ENCODE results near the gene FBLN1. TPM values are rescaled to one million over a fixed set of nuclear protein-coding genes. Genes with fewer than 3 reads are reported as not detected.

FBLN1 gene
- total RNA-seq, 1 experiment from 2014 or later: 37.6 TPM

DNA sequence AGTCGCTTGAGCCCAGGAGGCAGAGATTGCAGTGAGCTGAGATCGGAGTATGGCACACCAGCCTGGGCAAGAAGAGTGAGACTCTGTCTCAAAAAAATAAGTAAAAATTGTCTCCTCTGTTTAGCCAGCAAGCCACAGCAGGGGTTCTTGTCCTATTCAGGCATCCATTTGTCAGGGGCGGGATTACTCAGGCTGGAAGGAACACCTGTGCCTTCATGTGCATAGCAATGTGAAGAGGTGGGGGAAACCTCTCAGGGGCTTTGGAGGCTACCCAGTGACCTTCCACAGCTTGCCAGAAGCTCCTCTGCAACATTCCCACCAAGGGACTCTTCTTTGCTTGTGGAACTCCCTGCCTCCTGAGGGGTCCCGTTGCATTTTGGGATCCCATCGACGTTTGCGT is 63.3 kb downstream of the FBLN1 start:
- DNase-seq (ENCODE audit: low read depth): no peak

DNA sequence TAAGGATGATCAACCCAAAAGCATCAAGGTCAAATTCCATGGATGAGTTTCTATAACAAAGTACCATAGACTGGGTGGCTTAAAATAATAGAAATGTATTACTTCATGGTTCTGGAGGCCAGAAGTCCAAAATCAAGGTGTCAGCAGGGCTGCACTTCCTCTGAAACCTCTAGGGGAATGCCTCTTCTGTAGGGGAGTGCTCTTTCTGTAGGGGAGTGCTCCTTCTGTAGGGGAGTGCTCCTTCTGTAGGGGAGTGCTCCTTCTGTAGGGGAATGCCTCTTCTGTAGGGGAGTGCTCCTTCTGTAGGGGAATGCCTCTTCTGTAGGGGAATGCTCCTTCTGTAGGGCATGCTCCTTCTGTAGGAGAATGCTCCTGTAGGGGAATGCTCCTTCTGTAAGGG is 65.5 kb downstream of the FBLN1 start:
- no peak for DNase-seq (ENCODE audit: low read depth)

DNA sequence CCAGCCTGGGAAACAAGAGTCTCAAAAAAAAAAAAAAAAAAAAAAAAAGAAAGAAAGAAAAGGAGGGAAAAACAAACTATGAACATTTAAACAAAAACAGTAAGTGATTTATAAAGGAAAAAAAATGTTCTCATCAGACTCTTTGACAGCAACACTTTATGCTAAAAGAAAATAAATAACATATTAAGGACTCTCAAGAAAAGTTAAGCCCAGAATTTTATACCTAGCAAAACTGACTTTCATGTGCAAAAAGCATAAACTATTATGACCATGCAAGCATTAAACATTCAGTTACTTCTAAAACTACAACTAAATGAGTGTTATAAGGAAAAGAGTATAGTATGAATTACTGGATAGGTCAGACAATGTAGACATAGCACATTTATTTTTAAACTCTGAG is 68.4 kb downstream of the FBLN1 start:
- no peak for DNase-seq (ENCODE audit: low read depth)

DNA sequence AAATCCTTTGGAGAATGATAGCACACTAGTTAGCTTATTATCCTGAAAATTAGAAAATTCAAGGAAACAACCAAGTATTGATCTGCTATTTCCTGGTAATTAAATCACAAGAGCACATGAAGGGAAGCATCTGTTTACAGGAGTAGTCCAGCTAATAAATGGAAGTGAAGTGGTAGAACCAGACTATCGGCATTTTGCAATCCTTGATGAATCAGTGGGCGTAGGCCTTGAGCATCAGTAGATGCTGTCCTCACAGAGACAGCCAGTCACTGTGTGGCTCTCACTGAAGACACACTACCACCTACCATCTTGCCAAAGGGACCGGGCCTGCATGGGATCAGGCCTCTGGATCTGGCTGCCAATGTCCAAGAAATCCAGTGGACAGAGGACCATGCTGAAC is 69.8 kb downstream of the FBLN1 start:
- DNase-seq (ENCODE audit: low read depth): no peak

DNA sequence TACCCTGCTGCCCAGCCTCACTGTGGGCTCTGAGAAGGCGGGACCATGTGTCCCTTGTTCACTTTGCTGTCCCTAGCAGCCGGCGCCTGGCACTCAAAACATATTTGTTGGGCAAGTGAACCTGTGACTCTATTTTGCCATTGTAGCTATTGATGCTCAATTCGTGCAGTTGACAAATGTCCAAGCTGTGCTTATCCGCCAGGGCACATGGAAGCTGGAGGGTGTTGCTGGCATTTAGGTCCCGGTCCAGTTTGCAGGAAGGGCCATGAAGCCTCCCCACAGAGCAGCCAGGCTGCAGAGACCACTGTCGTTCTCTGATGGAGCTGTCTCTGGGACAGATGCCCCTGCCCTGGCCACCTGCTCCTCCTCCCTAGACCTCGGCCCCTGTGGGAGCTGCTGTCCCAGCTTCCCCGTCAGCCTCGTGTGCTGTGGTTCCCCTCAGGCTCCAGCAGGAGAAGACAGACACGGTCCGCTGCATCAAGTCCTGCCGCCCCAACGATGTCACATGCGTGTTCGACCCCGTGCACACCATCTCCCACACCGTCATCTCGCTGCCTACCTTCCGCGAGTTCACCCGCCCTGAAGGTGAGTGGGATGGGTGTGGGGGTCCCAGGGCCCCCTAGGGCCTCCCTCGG is 71.5 kb downstream of the FBLN1 start:
- no peak for DNase-seq (ENCODE audit: low read depth)

DNA sequence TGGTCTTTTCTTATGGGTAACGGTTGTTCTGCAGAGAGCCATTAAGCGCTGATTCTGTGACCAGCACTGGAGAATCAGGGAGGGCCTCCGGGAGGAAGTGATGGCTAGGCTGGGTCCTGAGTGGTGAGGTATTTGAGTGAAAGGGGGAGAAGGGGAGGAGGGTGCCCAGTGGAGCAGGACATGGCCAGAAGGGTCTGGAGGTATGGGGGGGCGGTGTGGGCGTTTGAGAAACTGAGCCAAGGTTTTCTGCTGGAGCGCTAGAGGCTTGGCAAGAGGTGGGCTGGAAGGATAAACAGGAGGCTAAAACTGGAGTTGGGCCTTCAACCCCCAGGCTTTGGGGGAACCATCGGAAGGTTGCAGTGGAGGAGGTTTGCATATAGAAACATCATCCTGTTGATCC is 72.5 kb downstream of the FBLN1 start:
- DNase-seq (ENCODE audit: low read depth): no peak

DNA sequence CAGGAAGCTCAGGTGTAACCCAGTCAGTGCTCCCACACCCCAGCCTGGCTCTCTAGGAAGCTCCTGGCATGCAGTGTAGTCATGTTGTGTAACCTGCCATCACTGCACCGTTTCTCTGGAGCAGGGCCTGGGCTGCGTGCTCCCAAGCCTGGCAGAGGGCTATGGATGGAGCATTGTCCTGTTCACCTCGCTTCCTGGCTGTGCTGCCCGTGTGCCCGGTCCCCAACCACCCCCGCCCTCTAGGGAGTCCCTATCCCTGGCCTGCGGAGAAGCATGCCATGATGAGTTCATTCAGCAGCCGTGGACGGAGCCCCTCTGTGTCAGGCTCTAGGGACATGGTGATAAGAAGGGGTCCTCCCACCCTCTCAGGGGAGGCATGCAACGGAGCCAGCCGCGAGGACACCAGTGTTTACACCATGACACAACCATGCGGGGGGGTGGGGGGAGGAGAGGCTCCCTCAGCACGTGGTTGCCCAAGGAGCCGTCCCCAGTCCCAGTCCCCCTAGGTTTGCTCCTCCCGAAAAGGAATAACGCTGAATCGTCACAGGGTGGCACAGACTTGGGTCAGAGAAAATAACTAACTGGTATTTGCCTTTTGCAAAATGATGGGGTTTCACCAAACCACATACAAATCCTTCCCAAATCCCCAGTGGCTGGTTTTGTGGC is 73.1 kb downstream of the FBLN1 start:
- no peak for DNase-seq (ENCODE audit: low read depth)

DNA sequence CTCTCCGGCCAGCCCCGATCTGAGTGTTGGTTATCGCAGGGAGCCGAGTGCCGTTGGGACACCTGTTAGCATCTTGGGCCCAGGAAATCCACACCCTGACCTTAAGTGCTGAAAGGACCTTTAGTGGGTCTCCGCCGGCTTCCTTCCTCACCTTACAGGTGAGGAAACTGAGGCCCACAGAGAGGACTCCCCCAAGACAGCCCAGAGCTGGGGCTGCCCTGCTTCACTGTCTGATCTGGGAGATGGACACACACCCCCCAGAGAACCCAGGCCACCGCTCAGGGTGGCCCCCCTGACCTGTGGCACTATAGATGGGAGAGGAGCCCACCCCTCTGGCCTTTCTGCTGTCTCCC is 73.6 kb downstream of the FBLN1 start:
- DNase-seq (ENCODE audit: low read depth): no peak

DNA sequence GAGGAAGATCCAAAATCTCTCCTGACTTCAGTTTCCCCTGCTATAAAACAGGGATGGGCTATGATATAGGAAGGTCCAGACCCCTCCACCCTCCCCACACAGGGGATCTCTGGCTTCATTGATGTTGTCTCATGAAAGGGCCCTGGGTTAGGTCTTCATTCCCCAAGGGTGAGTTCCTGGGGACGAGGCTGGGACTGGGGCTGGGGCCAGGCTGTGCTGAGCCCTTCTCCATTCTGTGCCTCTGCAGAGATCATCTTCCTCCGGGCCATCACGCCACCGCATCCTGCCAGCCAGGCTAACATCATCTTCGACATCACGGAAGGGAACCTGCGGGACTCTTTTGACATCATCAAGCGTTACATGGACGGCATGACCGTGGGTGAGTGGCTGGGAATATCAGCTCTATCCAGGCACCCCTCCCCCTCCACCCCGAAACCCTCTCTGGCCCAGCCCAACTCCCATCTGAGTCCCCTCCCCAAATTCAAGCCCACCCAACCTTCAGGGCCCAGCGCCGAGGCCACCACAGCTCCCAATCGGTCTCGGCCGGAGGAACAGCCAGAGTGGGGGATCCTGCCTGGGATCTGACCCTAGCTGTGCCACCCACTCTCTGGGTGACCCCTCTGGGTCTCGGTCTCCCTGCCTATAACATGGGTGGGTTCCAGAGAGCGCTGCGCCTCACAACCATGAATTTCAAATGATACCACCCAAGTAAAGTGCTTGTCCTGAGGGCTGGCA is 74.2 kb downstream of the FBLN1 start:
- DNase-seq (ENCODE audit: low read depth): no peak

DNA sequence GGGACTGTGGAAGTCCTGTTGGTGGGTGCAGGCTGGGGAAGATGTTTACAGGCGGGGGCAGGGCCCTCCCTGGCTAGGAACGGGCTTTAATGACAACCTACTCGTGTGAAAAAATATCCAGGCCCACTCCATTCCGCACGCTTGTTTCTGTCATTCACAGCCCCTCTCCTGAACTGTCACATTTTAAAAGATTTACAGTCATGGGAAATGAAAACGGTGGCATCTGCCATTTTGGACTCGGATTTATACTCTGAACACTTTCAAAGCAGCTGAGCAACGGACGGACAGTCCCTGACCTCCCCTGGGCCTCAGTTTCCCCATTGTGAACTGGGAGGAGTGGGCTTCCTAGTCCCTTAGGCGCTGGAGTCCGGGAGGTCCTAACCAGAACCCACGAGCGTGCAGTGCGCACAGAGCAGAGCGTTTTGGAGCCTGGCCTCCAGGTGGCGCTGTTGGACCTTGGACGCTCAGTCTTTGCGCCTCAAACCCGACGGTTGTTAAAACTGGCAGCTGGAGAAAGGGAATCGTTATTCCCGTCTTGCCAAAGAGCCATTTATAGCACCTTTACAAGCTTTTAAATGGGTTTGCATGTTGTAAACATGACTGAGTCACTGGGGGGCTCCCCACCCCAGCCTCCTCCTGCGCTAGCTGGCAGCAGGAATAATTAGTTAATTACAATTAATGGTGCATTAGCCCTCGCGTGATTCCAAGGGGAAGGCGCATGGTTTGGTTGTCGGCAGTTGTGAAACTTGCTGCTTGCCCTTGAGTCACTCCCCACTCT is 75.3 kb downstream of the FBLN1 start:
- DNase-seq (ENCODE audit: low read depth): peak; percentile 74

DNA sequence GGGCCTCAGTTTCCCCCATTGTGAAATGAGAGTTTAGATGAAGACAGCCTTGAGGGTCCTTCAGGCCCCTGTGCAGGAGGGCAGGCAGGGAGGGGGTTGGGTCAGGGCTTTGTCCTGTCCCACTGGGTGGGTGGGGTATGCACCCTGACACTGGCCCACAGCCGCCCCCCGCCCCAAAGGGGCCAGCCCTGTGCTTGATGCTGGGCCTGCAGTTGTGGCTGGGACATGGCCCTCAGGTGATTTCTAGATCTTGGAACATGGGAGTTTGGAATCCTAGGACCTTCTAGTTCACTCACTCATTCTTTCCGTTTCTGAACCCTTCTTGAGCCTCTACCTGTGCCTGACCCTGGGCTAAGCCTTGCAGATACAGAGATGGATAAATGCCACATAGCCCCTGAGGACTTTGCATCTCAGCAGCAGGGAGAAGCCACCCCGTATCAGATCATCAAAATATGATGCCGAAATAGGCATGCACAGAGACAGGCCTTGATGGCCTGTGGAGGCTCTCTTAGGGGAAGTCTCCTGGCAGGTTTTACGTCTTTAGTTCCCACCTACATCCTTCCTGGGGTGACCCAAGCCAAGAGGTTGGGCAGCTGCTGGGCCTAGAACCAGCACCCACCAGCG is 76.0 kb downstream of the FBLN1 start:
- DNase-seq (ENCODE audit: low read depth): no peak

DNA sequence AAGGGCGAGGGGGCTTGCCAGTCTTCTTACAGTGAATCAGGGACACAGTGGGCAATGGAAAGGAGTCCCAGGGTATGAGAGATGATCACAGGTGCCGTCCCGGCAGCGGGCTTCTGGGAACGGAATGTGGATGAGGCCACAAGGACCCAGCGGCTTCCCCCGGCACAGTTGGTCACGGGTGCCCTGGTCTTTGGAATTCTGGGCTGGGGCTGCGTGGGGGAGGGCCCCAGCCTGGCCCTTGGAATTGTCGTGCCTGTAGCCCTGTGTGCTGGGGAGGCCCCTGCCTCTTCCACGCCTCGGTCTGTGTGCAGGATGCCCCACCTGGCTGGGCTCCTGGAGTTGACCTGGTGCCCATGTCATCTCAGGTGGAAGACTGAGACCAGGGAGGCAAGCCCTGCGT is 76.6 kb downstream of the FBLN1 start:
- DNase-seq (ENCODE audit: low read depth): no peak

DNA sequence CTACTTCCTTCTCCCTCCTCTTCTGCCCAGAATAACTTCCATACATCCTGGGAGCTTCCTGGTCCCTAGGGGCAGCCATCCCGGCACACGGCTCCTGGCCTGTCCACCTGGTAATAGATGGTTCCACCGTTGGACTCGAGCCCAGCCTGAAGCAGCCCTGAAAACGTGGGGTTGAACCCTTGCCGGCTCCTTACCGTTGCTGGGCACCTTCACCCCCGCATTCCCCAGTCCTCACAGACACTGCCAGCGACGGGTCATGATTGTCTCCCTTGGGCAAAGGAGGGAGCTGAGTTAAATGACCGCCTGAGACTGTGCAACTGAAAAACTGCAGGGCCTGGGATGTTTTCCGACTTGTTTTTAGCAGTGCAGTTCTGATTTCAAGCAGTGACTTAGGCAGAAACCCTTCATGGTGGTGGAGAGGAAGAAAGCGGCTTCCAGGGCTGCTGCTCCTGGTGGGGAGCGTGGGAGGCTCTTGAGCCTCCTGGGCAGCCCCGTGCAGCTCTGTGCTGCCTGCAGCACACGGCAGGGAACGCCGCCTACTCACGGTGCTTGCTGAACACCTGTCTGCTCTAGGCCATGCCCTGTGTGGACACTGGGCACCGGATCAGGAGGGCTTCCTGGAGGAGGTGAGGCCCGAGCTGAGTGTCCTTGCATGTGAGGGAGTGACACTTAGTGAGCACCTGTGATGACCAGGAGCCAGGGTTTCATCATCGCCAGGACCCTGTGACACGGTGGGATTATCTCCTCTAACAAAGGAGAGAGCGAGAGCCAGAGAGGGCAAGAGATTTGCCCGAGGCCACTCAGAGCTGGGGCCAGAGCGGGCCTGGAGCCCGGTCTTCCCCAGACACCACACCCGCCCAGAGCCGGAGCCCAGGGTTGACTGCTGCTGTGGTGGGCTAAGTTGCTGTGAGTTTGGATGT is 77.4 kb downstream of the FBLN1 start:
- no peak for DNase-seq (ENCODE audit: low read depth)

DNA sequence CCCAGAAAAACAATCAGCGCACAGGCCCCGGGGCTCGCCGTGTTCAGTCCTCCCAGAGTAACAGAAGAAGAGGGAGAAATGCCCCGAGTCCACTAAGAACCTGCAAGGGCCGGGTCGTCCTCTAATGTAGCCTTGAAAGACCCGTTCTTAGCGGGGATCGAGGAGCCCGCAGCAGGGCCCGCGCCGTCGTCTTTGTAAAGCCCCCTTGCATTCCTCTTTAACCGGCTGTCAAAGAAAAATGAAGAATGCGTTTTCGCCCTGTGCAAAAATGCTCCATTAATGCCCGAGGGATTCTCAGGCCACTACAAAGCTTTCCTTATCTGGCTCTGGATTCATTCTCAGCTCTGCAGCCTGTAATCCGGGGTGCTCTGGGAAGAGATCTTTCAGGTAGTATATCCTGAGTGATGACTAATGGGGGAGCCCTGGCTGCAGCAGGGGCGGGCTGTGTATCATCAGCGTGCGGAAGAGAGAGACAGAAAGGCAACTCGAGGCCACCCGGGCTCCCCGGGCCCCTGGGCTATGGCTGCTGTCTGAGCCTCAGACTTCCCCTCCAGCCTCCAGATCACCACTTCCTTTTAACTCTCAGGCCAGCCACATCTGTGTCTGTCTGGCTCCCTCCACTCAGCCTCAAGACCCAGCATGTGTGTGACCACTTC is 78.2 kb downstream of the FBLN1 start:
- no peak for DNase-seq (ENCODE audit: low read depth)

DNA sequence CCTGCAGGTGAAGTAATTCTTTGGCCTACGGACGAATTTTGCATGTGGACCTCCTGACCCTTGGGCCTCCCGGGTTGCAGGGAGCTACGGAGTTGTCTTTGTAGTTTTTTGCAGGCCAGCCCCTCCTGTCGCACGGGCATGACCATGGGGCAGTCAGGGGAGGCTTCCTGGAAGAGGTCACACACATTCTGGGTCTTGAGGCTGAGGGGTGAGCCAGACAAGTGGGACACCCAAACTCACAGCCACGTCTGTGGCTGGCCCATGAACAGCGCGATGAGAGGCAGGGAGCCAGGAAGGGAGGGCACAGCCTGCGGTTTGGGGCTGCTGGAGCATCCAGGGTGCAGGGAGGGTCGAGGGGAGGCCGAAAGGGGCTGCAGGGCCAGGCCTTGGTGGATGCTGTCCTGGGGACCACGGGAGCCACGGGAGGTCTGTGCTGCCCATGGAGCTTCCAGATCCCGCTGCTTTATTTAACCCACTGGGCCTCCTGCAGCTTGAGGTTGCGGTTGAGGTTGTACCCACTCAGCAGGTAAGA is 78.9 kb downstream of the FBLN1 start:
- DNase-seq (ENCODE audit: low read depth): no peak

DNA sequence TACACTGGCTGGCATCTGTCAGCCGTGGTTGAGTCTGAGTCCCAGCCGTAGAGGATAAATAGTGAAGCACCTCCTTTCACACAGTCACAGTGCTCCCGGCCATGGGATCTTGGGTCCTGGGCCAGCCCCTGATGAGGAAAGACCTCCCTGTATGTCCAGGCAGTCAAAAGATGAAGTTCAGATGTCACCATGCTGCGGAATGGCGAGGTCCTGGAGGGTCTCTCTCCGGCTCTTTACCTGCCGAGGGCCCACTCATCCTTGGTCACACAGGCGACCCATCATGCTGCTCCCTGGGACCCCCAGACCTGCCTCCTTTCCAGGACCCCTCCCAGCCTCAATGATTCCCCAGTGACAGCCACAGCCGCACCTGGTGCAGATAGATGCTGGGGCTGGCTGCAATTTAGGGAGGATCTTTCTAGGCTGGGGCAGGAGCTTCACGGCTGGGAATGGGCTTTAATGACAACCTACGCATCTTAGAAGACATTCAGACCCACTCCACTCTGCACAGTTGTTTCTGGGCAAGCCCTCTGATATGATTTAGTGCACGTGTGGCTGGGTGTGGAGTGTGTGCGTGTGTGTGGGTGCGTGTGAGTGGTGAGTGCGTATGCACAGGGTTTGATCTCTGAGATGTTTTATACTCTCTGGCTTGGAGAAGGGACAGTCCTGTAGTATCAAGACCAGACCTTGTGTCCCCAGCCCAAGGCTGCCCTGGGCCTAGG is 79.7 kb downstream of the FBLN1 start:
- no peak for DNase-seq (ENCODE audit: low read depth)

DNA sequence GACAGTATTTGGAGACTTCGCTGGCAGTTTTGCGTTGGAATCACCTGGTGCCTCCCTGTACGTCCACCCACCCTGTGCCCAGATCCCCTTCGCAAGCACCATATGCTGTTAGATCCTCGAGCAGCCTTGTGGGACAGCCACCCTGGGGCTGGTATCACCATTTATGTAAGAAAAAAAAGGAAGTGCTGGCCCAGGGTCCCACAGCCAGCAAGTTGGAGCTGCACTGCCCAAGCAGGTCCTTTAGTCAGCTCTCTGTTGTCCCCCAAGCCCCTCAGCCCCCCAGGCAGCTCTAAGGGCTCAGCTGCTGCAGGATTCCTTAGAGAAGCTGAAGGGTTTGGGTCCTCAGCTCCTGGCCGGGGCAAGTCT is 80.3 kb downstream of the FBLN1 start:
- DNase-seq (ENCODE audit: low read depth): no peak

DNA sequence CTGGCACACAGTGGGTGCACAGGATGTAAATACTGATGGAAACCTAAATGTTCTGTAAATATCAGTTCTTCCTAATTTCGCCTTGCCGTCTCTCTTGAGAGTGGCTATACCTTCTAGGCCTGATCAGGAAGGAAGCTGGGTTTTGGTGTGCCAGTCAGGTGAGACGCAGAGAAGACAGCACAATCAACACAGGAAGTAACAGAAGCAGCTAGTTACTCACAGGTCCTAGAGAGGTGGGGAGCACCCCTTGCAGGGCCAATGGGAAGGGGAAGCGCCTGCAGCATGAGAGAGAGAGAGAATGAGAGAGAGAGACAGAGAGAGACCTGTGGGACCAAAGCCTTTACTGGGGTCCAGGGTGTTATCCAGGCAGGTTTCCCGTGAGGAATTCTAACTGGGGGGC is 80.8 kb downstream of the FBLN1 start:
- no peak for DNase-seq (ENCODE audit: low read depth)

DNA sequence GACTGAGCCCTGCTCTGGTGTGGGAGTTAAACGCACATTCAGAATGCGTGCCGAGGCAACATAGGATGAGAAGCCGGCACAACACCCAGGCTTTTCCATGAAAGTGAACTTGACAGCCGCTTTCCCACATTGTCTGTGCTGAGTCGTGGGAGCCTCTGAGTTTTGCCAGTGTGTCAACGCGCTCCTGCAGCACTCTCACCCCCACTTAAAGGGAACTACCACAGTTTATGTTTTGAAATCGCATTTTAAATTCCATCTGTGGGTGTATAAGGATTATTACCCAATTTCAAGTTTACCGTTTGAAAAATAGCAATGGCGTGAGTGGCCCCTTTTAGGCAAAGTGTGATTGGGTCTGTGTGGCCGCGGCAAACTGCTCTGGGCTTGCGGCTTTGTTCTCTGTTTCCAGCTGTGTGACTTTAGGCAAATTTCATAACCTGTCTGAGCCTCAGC is 81.5 kb downstream of the FBLN1 start:
- peak; percentile 19 for DNase-seq (ENCODE audit: low read depth)
